Psoas muscle (tissue), 8 donors: ENCODE results near the gene ASB1. TPM values are rescaled to one million over a fixed set of nuclear protein-coding genes. Genes with fewer than 3 reads are reported as not detected.

Experiments used
- ATAC-seq, 4 donors: fragments of 200-7000 bp; cut with Tn5 transposase; one replicate each; pipeline ENCODE4 v1.9.1; 2020; ENCODE audit warnings: moderate library complexity in 3 of 4, mild to moderate bottlenecking in 2 of 4
- DNase-seq, 2 donors: peaks; one replicate each; pipeline ENCODE4 v3.0.0-alpha.2; 2020
- H3K27ac ChIP-seq: fragments of 200-600 bp; one replicate; pipeline ENCODE4 v1.8.0; 2022
- H3K27me3 ChIP-seq, 3 donors: fragments of 200-600 bp in 1 of 3; one replicate each; pipeline versions ENCODE4 v1.6.1 to v1.8.0; 2013 to 2022; ENCODE audit warnings: low read length in 2 of 3, mild to moderate bottlenecking in 2 of 3, moderate library complexity in 1 of 3; ENCODE audit not compliant: insufficient read depth in 3 of 3
- H3K36me3 ChIP-seq, 2 donors: fragments of 200-600 bp in 1 of 2; one replicate each; pipeline versions ENCODE4 v1.6.1 to v1.8.0; 2013 to 2022; ENCODE audit warnings: low read depth in 1 of 2, mild to moderate bottlenecking in 1 of 2, moderate library complexity in 1 of 2; ENCODE audit not compliant: insufficient read depth in 1 of 2
- H3K4me1 ChIP-seq: fragments of 200-600 bp; one replicate; pipeline ENCODE4 v1.8.0; 2022
- H3K4me3 ChIP-seq: fragments of 200-600 bp; one replicate; pipeline ENCODE4 v1.8.0; 2022; ENCODE audit warnings: mild to moderate bottlenecking
- H3K9me3 ChIP-seq: fragments of 200-600 bp; one replicate; pipeline ENCODE4 v1.8.0; 2022
- CTCF ChIP-seq: fragments of 200-600 bp; IDR thresholded peaks from one replicate; pipeline ENCODE4 v1.8.0; 2022; ENCODE audit warnings: antibody characterized with exemption
- WGBS, 3 donors: extraction: QIAGEN DNeasy Blood & Tissue Kit; methylation state at CpG; one replicate each; pipeline versions ENCODE4 v1.1.6 to v1.1.7; 2013; 5-methylcytosine and 5-hydroxymethylcytosine counted together
- intact Hi-C, 2 donors: fragments of 100-400 bp; cut with DNase I; formaldehyde crosslinking; loops; one replicate each; pipeline versions ENCODE4 v1.11.0 to v1.14.2; 2022
- polyA plus RNA-seq, 3 donors: library from polyadenylated mRNA; stranded (reverse); fragments of 200-250 nt; gene quantifications; one replicate each; pipeline ENCODE4 v1.2.3, GENCODE V29; 2013
- total RNA-seq, 4 donors: library from RNA; stranded (reverse); fragmentation: NEBNext Ultra II Directional in 2 of 4; extraction: Animal tissue kit (Norgen Biotek cat#: 25700) in 2 of 4; gene quantifications; one replicate each; pipeline versions ENCODE4 v1.2.1 to v1.2.4, GENCODE V29; 2021 to 2023
- donor health status: healthy with polysubstance abuse.
- donor health status: DM: no; HTN: no; CAD: no; lungs with moderate emphysema.
- donor health status: Bipolar disorder and iron deficiency.
- donor health status: healthy.
- donor health status: DM: yes; HTN: yes; CAD: no.
- donor health status: DM: no; HTN: no; CAD: no.
- donor health status: DM: no; HTN: no; CAD: no.
- donor health status: DM: yes; HTN: yes; CAD: no.

ASB1 gene
- total and polyA plus RNA-seq, 7 donors, result 21.3 to 48.0 (median 42.7) TPM

GRCh38 chr2:238398577-238398976 is 28.1 kb upstream of the ASB1 start:
- no peak overlapping the region for H3K27ac ChIP-seq
- H3K4me1 ChIP-seq, result no peaks in the 10 kb centered on the region
- no peaks in the 10 kb centered on the region for H3K27me3 ChIP-seq
- no peaks in the 10 kb centered on the region for H3K9me3 ChIP-seq
- H3K4me3 ChIP-seq, result no peak overlapping the region
- DNase-seq, result no peak
- no peak for ATAC-seq
- H3K36me3 ChIP-seq, result peaks cover 0 to 36% of the 10 kb centered on the region in 2 donors
- intact Hi-C loops, result no loop called here
- TF ChIP-seq CTCF, result no peak
- WGBS, 3 donors, result 88 to 91% (median 89%) methylated on average over 6 of the region's 6 CpGs

GRCh38 chr2:238399094-238399493 is 27.6 kb upstream of the ASB1 start:
- Histone ChIP-seq H3K36me3 (peaks cover 0 to 36% of the 10 kb centered on the region in 2 donors), H3K27ac (no peak overlapping the region), H3K4me1 (no peaks in the 10 kb centered on the region), H3K4me3 (no peak overlapping the region), H3K27me3 (no peaks in the 10 kb centered on the region), H3K9me3 (no peaks in the 10 kb centered on the region)
- TF ChIP-seq CTCF, result no peak
- no peak for DNase-seq
- no peak for ATAC-seq
- intact Hi-C loops, result no loop called here
- 94 to 96% (median 96%) methylated on average over 2 of the region's 2 CpGs for WGBS, 3 donors

- H3K36me3 ChIP-seq, result peaks cover 0 to 36% of the 10 kb centered on the region in 2 donors
- no peak for TF ChIP-seq CTCF
These were observed 25.2 kb upstream of the ASB1 start for GRCh38 chr2:238401551-238401950.

GRCh38 chr2:238403632-238404405 is 22.9 kb upstream of the ASB1 start:
- no peaks in the 10 kb centered on the region for H3K9me3 ChIP-seq
- H3K27ac ChIP-seq, result no peak overlapping the region
- DNase-seq (no peak), ATAC-seq (no peak)
- no peak overlapping the region for H3K4me3 ChIP-seq
- intact Hi-C loops, result no loop called here
- H3K36me3 ChIP-seq, result peaks cover 0 to 31% of the 10 kb centered on the region in 2 donors
- WGBS, 3 donors, result 95 to 96% (median 95%) methylated on average over 21 of the region's 21 CpGs
- H3K27me3 ChIP-seq, result no peaks in the 10 kb centered on the region
- H3K4me1 ChIP-seq, result no peaks in the 10 kb centered on the region
- no peak for TF ChIP-seq CTCF

More at GRCh38 chr2:238401551-238401950, 25.2 kb upstream of the ASB1 start:
- intact Hi-C loops, result no loop called here
- ATAC-seq, result no peak
- Histone ChIP-seq H3K27ac (no peak overlapping the region), H3K4me3 (no peak overlapping the region), H3K9me3 (no peaks in the 10 kb centered on the region), H3K27me3 (no peaks in the 10 kb centered on the region), H3K4me1 (no peaks in the 10 kb centered on the region)
- WGBS, 3 donors, result 90 to 96% (median 93%) methylated on average over 8 of the region's 8 CpGs
- no peak for DNase-seq
